A204.1 (cell line): ENCODE measurements around the gene PLCB4.

Source experiments
- FAIRE-seq: peaks from 2 replicates; lab custom pipeline; 2012; peaks lifted over from hg19 to GRCh38; lab: Jason Lieb, UNC

The PLCB4 gene

DNA sequence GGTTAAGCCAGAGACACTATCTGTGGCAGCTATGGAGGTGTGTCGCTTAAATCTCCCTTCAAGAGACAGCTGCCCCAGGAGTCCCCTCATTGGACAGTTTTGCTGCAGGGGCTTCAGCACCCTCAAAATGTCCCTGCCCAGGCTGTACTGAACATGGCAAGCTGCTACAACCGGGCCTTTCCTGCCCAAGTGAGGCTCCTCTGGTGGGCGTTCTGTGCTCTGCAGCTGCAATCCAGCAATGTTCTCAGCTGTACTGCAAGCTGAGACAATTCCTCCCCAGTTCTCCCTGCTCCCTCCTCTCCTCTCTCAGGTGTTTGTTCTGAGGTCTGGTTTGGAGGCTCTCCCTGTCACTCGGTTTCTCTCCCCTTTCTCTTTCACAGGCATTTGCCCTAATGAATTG lies 254.7 kb downstream of the PLCB4 start:
- no peak for FAIRE-seq

GRCh38 chr20:9329355-9330101 lies 260.6 kb downstream of the PLCB4 start:
- no peak for FAIRE-seq

DNA sequence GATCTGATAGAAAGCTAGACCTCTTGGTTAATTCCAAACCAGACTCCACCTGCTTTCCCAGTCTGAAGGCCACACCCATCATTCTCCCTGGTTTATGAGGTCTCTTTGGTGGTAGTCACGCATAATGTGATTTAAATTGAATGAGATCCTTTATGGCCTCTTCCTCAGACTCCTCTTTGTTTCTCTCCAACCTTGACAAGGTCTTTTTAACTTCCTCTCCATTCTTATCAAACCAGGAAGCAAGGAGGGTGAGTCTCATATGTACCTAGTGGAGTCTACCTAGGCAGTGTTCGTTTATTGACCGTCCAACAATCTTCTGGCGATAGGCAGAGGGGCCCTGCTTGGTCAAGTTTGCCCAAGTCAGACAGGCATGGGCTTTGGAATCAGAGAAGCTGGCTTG lies 261.3 kb downstream of the PLCB4 start:
- FAIRE-seq: no peak

- FAIRE-seq: no peak
Measured at GRCh38 chr20:9331707-9332435, 263.0 kb downstream of the PLCB4 start.

GRCh38 chr20:9332791-9333479 lies 264.0 kb downstream of the PLCB4 start:
- FAIRE-seq: no peak

- no peak for FAIRE-seq
Measured at GRCh38 chr20:9334866-9335265, 266.0 kb downstream of the PLCB4 start.

DNA sequence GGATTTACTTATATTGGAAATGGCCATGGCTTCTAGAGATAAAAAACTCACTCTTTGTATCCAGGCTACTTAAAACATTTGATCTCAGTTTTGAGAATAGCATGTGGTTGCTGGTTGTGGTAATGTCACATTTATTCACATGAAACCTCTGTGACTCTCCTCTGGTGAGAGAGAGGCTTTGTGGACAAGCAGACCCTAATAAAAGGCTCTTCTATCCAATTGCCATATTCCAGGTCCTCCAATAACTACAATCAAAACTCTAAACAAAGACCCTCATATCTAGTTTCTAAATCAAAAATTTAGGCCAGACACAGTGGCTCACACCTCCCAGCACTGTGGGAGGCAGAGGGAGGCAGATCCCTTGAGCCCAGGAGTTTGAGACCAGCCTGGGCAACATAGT lies 269.2 kb downstream of the PLCB4 start:
- no peak for FAIRE-seq

- FAIRE-seq: no peak
Measured at GRCh38 chr20:9339708-9340107, 270.8 kb downstream of the PLCB4 start.

DNA sequence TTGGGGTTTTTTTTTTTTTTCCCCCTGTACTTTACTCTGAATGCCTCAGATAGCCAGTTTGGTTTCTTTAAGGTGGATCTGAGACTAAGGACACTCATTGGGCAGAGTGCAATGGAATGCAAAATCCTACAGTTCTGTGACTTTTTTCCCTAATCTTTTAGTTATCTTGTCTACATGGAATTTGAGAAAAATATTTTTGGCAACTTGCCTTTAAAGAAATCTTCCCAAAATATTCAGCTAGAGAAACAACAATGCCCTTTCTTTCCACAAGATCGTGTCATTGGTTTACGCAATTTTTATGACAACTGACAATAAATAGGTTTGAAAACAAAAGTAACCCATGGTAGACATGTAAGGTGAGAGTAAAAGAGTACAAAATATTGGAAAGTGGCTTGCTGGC lies 273.8 kb downstream of the PLCB4 start:
- no peak for FAIRE-seq

GRCh38 chr20:9344083-9344920 lies 275.4 kb downstream of the PLCB4 start:
- FAIRE-seq: no peak

- no peak for FAIRE-seq
Measured at GRCh38 chr20:9348316-9348715, 279.4 kb downstream of the PLCB4 start.

GRCh38 chr20:9348747-9349146 lies 279.9 kb downstream of the PLCB4 start:
- FAIRE-seq: no peak

DNA sequence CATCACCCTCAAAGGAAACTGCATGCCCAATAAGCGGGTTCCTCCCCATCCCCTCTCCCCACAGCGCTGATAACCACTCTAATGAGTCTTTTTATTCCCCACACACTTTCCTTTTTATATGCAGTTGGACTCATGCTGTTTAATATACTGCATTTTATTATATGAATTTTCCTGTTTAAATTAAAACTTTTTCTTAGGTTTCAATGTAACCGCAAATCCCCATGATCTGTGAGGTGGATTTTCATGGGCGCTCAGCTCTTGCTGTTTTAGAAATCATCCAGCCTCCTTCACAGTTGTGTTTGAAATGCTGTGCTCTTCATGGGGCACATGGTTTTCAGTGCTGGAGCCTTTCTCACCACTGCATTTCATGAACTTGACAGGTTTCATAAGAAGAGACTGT lies 280.4 kb downstream of the PLCB4 start:
- FAIRE-seq: no peak

- no peak for FAIRE-seq
Measured at GRCh38 chr20:9352739-9353138, 283.9 kb downstream of the PLCB4 start.

DNA sequence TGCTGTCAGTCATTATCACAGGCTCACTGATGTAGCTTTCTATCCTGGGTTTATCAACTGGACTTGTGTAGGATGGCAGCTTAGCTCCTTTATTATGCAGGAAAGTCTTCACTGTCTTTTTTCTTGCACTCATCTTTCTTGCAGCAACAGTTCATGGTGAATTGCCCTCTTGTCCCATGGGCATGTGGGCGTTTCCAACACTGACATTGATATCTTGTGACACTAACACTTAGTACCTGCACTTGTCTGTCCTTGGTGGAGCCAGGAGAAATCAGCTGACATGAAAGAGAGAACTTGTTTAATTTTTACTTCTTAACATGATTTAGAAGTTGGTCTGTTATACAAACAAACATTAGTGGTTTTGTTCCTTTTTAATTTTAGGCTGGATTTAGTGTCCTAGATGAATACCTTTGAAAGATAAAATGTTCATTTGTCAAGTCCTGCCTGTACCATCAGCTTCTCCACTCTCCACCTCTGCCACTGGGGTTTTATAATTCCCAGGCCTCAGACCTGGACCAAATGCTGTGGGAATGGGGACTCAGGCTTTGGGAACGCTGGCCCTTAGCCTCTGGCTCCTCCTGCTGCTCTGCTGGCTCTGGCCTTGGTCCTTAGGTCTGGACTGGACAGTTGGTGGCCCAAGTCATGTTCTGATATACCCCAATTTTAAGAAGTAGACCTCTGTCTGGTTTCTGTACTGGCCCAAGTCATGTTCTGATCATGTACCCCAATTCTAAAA lies 284.5 kb downstream of the PLCB4 start:
- FAIRE-seq: no peak

DNA sequence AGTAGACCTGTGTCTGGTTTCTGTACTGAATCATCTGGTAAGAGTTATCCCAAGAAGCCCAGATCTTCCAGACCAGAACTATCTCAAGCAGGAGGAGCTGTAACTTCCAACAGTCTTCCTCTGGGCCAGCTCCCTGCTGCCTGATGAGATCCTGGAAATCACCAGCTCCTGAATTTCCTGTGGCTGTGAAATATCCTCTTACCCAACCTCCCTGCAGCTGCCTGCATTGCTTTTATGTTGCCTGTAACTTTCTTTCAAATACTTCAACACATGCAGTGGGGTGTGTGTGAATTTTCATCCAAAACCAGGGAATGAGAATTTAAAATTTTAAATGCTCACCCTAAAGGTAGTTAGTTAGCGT lies 285.0 kb downstream of the PLCB4 start:
- FAIRE-seq: no peak

GRCh38 chr20:9354579-9354978 lies 285.7 kb downstream of the PLCB4 start:
- FAIRE-seq: no peak

- FAIRE-seq: no peak
Measured at GRCh38 chr20:9358001-9358400, 289.1 kb downstream of the PLCB4 start.

DNA sequence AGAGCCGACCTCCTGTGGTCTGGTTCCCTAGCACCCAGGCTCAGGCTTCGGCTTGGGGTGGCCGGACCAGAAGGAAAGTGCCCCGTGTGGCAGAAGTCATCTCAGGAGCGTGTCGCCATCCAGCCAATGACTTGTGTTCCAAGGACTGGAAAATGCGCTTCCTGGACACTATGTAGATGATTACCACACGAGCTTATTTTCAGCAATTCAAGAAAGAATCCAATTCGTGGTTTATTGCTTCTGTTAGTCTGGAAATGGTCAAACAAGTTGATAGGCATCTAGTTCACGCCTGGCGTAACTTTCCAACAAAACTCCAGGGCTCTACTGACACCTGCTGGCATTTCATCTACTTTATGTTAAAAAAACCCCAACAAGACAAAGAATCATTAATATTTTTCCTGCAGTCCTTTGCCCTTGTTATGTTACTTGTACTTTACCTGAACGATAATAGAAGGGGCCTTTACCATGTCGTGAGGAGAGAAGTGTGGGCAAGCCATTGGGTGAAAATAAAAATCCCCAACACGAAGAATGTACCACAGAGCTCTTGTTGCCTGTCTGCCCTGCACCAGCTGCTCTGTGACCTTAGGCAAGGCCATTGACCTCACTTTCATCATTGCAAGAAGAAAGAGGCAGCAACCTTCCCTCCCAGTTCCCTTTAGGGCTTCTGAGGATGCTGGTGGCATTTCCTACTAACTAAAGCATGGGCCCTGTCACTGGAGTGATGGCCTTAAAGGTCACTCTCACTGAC lies 290.8 kb downstream of the PLCB4 start:
- FAIRE-seq: peak; percentile 58

DNA sequence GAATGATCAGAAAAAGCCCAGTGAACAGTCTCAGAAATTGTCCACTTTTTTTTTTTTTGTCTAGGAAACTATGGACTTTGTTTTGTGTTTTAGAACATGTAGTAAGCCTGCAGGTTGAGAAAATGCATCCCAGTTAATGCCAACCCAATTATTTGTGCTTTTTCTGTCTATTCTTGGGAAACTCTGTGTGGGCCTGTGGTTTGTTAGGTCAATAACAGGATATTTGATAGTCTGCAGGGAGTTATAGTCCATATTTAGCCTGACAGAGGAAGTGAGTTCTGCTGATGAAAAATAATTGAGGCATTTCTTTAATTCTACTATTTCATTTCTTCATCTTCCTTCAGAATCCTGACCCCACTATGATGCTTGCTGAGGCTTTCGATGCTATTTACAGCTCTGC lies 291.5 kb downstream of the PLCB4 start:
- FAIRE-seq: no peak

- no peak for FAIRE-seq
Measured at GRCh38 chr20:9363673-9364072, 294.8 kb downstream of the PLCB4 start.
